Erythroblast (primary cell): ENCODE data around the gene TUBB6.

Source experiments
- GATA1 ChIP-seq: IDR thresholded peaks from 2 replicates; pipeline ENCODE4 v1.6.1; 2011; ENCODE audit warnings: low read depth, mild to moderate bottlenecking, control low read depth, low read length, moderate library complexity
- POLR2A ChIP-seq: IDR thresholded peaks from 2 replicates; pipeline ENCODE4 v1.6.1; 2011; ENCODE audit warnings: mild to moderate bottlenecking, low read length

GRCh38 chr18:12312976-12313375 is 4.9 kb downstream of the TUBB6 start:
- TF ChIP-seq POLR2A (no peak), GATA1 (no peak)
